Non-pigmented ciliary epithelial cell (primary cell): ENCODE data around the gene EFHC1.
"Not testable (repeated sequence)": the region's sequence is repeated elsewhere in the genome, so short reads cannot be mapped to it uniquely, and the experiment has no call there.

Experiments used
- DNase-seq: peaks from one replicate; pipeline ENCODE4 v3.0.0-alpha.2; 2010; ENCODE audit warnings: low read depth

EFHC1 gene, protein sequence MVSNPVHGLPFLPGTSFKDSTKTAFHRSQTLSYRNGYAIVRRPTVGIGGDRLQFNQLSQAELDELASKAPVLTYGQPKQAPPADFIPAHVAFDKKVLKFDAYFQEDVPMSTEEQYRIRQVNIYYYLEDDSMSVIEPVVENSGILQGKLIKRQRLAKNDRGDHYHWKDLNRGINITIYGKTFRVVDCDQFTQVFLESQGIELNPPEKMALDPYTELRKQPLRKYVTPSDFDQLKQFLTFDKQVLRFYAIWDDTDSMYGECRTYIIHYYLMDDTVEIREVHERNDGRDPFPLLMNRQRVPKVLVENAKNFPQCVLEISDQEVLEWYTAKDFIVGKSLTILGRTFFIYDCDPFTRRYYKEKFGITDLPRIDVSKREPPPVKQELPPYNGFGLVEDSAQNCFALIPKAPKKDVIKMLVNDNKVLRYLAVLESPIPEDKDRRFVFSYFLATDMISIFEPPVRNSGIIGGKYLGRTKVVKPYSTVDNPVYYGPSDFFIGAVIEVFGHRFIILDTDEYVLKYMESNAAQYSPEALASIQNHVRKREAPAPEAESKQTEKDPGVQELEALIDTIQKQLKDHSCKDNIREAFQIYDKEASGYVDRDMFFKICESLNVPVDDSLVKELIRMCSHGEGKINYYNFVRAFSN

DNA sequence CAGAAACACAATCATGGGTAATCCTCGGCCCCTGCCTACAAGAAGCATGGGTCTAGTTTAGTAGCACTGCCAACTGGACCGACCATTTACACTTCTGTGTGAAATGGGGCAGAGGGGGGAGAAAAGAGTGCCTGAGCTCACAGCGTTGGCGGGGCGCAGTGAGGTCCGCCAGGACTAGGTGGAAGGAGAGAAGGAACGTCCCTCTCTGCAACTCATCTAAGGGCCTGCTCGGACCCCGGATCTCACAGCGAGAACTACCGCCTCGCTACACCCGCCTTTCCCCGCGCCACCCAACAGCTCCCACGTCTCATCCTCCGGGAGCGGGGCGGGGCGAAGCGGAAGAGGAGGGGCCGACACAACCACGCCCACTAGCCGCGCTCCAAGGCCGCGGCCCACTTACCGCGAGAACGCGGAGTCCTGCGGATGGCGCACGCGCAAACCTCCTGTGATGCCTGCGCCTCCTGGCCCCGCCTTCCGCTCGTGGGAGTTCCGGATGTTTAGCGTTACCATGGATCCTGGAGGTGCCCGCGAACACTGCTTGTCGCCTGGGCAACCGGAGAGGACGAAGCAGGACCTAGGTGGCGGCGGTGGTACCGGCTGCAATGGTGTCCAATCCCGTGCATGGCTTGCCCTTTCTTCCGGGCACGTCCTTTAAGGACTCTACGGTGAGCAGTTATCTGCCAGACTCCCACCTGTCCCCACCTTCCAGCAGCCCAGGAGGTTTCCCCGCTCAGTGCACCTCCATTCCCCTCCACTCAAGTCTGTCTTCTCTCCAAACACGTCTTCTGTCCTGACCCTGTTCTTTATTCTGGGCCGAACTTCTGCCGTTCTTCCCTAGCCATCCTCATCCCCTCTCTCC, at the start of gene EFHC1:
Gene EFHC1 (plus strand): TSS at position 534 of the 859 bp plus-strand sequence. CDS start 69 bp downstream, at position 603.
- DNase-seq: peak; percentile 87

DNA sequence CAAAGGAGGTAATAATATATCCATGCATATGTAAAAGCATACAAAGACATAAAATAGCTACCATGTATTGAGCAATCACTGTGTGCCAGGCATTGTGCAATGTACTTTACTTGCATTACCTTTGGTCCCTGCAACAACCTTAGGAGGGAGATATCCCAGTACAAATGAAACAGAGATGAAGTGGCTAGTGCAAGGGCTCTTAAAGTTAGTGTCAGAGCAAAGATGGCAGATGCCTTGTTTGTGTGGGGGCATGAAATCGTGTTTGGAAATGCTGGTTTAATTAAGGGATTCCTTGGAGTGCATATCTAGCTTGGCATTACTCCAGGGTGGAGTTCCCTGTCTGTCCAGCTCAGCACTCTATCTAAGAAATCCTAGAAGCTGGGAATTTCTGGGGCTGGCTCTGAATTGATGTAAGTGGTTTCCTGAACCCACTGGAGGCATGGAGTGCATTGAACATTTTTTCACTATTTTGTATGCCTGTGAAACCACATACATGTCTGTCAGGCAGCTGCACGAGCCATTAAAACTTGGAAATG, 48.4 kb upstream of the EFHC1 start:
- DNase-seq: no peak

DNA sequence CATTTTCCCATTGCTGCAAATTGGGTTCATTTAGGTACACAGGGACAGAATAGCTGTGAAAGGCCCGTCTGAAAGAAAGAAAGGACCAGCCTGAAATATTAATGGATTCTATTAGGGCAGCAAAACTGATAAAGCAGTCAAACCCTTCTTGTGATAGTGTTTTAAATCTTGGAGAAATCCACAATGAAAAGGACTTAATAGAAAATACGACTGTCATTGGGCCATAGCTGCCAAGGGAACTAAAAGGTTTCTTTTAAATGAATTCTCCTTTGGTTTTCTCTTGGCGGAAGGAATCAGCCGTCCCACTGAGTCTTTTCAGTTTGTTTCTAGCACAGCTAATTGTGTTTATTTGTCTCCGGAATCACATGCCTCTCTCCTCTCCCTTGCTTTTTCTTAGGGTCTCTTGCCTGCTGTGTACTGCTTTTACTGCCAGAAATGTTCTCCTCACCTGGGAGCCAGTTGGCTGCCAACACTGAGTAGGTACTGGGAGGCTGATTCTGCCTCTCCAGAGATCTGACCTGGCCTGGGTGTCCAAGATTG, 46.9 kb upstream of the EFHC1 start:
- no peak for DNase-seq

DNA sequence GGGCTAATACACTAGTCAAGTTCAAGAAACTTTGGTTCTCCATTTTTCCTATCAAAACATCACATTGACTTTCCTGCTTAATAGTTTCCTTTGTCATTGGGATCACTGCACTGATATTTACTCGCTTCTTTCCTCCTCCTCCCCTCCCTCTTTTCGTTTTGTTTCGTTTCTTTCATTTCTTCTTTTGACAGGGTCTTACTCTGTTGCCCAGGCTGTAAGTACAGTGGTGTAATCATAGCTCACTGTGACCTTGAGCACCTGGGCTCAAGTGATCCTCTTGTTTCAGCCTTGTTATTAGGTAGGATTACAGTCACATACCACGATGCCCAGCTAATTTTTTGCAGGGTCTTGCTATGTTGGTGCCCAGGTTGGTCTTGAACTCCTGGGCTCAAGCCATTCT, 45.9 kb upstream of the EFHC1 start:
- DNase-seq: no peak

DNA sequence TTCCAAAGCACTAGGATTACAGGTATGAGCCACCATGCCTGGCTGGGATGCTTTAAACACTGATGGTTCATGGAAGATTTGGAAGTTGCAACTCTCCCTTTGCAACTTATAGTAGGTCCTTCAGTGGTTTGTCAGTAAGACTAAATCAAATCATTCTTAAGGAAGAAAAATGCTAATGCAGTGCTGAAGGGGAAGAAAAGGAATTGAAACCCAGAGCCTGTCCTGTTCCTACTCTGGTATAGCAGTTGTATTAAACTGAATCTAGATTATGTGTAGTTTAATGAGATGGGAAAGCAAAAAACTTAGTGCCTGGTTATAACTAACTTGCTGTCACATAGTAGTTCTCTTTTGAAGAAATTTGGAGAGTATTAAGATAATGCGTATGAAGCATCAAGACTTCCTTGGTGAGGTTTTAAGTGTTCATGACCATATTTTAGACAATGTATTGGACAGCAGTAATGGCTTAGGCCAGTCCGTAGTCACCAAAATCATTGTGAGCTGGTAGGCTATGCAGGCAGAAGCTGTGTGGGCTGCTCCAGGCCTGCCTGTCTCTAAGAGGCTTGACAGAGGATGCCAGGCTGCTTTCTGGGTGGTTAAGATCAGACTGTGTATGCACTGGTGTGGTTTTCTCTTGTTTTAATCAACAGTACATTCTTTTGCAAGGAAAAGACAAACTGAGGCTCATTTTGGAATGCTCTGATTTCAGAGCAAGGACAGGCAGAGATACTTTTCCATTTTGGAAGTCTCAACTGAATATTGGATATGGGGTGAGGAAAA, 44.2 kb upstream of the EFHC1 start:
- no peak for DNase-seq

DNA sequence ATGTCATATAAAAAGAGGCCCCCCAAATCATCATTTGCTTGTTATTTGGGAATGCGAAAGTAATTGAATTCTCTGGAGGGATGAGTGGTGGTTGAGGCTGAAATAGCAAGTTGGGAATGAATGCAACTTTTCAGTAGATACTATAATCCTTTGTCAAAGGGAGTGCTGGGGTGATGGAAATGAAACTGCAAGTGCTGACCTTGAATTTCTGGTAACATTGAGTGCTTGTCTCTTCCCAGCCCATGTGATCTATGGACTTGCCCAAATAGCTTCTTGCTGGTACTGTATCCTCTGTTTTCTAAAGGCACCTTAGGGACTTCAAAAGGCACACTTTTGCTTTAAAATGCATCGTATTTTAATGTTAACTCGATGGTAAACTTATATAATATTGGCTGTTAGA, 43.4 kb upstream of the EFHC1 start:
- DNase-seq: no peak

DNA sequence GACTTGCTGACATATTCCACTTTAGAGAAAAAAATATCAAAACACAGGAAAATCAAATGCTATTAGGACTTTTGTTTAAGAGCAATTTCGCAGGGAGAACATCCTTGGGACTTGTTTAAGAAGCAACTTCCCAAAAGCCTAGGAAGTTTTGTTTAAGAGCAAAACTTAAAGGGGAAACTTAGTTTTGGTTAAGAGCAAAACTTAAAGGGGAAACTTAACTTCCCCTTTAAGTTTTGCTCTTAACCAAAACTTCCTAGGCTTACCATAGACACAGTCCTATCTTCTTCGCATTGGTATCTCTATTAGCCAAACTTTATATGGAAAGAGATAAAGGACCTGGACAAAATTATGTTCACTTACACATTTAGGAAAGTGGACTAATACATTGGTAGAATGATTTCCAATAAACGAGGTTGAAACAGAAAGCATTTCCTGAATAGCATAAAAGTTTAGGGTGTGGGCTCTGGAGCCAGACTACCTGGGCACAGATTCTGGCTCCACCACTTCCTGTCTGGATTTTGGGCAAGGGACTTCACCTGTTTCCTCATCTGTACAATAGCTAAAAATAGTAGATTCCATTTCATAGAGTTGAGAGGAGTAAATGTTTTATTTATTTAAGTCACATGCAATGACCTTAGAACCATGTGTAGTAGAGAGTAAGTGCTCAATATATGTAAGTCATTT, 42.5 kb upstream of the EFHC1 start:
- no peak for DNase-seq

DNA sequence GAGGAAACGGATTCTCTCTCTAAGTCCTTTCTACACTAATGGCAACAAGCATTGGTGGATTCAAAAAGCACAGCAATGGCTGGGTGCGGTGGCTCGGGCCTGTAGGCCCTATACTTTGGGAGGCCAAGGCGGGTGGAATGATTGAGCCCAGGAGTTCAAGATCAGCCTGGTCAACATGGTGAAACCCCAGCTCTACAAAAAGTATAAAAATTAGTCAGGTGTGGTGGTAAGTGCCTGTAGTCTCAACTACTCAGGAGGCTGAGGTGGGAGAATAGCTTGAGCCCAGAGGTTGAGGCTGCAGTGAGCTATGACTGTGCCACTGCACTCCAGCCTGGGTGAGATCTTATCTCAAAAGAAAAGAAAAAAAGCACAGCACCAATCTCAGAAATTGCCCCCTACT, 38.9 kb upstream of the EFHC1 start:
- DNase-seq: no peak

DNA sequence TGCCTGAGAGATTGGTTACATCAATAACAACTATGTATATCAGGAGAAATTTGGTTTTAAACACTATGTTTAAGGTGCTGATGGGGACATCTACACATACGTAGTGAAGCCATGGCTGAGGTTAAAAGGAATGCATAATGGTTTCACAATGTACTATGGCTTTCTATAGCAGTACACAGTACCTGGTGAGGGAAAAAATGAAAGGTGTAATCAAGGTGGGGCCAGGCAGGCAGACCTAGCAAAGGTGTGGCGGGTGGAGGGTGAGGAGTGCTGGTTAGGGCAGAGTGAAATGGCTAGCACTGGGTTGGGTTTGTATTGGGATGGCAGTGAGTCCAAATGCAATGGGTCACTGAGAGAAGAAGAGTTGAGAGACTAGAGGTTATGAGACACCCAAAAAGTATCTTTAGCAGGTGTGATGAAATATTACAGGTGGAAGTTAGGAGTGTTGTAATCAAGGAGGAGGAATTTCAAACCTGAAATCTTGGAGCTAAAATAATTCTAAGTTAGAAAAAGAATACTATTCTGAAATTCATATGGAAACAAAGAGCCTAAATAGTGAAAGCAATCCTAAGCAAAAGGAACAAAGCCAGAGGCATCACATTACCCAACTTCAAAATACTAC, 35.9 kb upstream of the EFHC1 start:
- DNase-seq: no peak

DNA sequence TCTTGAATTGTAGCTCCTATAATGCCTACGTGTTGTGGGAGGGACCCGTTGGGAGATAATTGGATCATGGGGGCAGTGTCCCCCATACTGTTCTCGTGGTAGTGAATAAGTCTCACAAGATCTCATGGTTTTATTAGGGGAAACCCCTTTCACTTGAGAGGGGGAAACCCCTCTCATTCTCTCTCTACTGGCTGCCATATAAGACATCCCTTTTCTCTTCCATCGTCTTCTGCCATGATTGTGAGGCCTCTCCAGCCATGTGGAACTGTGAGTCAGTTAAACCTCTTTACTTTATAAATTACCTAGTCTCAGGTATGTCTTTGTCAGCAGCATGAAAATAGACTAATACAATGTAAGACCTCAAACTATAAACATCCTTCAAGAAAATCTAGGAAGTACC, 35.1 kb upstream of the EFHC1 start:
- no peak for DNase-seq

DNA sequence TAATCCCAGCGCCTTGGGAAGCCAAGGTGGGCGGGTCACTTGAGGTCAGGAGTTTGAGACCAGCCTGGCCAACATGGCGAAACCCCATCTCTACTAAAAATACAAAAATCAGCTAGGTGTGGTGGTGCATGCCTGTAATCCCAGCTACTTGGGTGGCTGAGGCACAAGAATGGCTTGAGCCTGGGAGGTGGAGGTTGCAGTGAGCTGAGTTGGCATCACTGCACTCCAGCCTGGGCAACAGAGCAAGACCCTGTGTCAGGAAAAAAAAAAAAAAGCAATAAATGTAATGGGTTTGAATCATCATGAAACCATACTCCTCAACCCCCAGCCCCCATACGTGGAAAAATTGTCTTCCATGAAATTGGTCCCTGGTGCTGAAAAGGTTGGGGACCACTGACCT, 32.0 kb upstream of the EFHC1 start:
- DNase-seq: not testable (repeated sequence)

DNA sequence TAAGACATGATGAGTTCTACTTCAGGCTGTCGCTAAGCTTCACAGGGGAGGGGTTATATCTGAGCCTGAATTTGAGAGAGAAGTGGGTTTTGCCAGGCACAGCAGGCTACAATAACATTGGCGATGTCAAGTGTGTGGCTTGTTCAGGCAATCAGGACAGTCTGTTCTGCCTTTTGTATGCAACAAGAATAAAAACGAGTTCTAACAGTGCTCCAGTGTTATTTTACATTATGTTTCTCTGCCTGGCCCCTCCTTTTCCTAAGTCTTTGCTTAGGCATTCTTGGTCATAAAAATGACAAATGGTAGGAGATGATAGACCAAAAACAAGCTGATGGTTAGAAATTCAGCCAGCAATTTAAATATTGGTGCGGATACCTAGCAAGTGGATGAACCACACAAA, 31.4 kb upstream of the EFHC1 start:
- no peak for DNase-seq

DNA sequence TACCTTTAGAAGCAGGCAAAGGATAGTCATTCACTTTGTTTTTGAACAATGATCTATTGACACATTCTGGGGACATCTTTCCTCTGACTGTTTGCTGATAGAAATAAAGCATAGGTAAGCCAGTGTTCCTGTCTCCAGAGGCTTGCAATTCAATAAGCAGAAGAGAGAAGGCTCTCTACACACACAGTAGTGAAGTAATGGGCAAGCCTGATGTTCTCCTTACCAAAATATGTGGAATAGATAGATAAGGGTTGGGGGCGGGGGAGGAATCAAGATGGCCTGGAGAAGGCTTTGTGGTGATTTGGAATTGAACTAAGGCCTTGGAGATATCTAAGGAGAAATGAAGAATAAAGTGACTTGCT, 30.9 kb upstream of the EFHC1 start:
- DNase-seq: no peak

DNA sequence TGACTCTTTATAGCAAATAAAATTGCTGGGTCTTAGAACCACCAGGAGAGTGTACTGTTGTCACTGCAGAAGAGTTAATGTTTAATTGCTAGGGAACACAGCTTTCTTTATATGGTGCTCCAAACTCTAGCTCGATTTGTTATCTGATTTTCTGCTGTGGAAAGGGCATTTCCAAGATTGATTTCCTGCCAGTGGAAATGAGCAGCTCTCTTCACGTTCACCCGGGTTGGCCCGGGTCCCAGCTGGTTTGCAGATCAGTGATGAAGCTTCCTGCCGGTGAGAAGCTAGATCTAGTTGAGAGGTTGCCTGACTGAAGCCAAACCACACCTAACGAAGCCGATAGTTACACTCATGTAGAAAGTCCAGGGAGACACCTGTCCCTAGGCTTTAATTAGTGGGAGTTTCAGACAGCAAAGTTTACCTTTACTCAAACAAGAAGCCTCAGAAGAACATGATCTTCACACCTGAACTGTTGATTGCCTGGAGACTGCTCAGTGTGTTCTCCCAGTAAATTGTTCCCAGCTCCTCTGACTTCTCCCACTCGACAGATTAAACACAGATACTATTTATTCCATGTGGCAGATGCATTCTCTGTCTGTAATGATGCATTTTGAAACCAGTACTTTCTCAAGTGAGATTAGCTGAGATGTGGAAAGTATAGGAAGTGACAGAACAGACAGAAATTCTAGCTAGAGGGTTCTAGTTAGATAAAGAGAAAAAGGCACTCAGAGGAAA, 30.3 kb upstream of the EFHC1 start:
- no peak for DNase-seq

DNA sequence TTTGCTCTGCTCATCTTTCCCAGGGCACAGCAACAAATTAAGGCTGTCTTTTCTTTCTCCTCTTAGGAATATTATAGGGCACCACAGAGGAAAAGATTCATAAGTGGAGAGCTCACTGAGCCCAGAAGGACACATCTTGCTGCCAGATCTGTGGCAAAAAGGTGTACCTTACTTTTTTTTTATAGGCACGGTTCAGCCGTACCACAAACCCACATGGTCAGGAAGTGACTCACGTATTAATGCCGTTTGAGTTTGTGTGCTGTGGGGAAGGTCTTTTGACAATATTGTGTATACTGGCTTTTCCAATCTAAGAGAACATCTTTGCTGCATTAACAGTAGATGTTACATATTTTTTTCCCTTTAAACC, 29.8 kb upstream of the EFHC1 start:
- DNase-seq: no peak

DNA sequence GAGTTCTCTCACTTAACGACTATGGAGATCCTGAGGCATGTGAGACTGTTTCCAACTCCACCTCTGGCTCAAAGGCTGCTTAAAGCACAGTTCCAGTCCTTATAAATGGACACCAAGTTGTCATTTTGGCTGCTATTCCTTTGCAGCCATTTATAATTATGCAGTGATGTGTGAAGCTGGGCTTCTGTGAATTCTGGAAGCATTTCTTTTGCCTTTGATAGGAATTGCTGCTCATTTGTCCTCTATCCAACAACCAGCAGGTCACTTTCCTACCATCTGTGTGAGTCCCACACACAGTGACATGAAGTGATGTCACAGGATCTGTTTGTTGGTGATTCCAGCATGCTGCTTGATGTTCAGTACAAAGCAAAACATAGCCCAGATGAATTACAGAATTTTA, 28.5 kb upstream of the EFHC1 start:
- DNase-seq: no peak

DNA sequence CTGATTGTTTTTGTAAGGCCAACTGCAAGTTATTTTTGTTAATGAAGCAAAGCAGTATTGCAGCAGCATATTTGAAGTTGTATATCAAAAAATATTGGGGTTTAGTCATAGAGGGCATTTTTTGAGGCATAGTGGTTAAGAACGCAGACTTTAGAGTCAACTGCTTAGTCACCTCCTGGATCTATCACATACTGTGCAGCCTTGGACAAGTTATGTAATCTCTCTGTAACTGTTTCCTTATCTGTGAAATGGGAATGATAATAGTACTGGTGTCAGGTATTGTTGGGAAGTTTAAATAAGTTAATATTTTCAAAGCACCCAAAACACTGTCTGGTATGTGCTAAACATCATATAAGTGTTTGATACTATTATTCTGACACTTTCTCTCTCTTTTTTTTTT, 27.2 kb upstream of the EFHC1 start:
- no peak for DNase-seq

DNA sequence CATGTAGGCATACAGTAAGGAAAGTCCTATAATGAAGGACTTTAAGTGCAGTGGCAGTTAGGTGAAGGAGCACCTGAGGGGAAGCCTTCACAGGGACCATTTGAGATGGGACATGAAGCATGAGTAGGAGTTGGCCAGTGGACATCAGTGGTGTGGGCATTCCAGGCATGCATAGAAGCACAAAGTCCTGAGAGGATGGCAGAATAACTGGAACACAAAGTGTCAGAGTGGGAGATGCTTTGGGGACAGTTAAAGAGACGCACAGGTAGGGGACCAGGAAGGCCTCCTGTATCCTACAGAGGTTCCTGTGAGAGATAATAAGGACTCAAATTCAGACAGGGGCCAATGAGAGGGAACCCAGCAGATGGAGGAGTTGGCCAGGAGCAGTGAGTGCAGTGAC, 26.4 kb upstream of the EFHC1 start:
- no peak for DNase-seq

DNA sequence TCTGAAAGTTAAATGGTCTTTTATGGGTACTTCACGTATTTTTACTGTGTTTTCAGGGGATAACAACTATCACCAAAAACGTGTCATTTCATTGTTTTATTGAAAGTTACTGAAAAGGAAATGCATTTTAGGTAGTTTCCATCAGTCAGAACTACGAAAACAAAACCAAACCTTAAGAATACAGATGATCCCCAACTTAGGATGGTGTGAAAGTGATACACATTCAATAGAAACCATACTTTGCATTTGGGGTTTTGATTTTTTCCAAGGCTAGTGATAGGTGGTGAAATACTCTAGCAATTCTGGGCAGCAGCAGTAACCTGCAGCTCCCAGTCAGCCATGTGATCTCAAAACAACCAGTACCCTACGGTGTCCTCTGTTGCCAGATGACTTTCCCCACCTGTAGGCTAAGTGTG, 25.9 kb upstream of the EFHC1 start:
- no peak for DNase-seq

DNA sequence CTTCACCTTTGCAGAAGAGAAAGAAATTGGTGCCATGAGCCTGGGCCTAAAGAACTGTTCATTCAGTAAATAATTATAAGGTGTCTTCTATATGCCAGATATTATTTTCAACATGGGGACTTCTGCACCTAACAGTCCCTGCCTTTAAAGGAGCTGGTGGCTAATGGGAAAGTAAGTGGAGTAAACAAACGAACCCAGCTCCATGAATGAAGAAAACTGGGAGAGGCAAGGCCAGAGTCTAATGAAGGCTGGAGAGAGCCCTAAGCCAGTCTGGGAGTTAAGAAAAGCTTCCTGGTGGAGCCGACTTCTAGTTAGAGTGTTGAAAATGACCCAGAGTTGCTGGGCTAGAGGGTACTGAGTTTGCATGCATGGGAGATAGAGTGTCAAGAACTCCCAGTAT, 24.2 kb upstream of the EFHC1 start:
- DNase-seq: no peak
